Measurements from ENCODE around the gene CLCA1.

Gene CLCA1, protein sequence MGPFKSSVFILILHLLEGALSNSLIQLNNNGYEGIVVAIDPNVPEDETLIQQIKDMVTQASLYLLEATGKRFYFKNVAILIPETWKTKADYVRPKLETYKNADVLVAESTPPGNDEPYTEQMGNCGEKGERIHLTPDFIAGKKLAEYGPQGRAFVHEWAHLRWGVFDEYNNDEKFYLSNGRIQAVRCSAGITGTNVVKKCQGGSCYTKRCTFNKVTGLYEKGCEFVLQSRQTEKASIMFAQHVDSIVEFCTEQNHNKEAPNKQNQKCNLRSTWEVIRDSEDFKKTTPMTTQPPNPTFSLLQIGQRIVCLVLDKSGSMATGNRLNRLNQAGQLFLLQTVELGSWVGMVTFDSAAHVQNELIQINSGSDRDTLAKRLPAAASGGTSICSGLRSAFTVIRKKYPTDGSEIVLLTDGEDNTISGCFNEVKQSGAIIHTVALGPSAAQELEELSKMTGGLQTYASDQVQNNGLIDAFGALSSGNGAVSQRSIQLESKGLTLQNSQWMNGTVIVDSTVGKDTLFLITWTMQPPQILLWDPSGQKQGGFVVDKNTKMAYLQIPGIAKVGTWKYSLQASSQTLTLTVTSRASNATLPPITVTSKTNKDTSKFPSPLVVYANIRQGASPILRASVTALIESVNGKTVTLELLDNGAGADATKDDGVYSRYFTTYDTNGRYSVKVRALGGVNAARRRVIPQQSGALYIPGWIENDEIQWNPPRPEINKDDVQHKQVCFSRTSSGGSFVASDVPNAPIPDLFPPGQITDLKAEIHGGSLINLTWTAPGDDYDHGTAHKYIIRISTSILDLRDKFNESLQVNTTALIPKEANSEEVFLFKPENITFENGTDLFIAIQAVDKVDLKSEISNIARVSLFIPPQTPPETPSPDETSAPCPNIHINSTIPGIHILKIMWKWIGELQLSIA

DNA sequence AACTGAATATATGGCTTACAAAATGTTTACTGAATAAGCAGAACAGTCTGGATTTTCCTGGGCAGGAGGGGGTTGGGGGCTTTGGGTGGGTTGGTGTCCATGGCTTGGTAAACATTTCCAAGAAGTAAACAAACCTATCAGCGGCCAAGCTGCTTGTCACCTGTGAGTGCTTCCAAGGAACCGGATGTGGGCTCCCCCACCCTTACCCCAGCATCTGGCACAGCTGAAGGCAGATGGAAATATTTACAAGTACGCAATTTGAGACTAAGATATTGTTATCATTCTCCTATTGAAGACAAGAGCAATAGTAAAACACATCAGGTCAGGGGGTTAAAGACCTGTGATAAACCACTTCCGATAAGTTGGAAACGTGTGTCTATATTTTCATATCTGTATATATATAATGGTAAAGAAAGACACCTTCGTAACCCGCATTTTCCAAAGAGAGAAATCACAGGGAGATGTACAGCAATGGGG, at the start of gene CLCA1:
Gene CLCA1, plus strand, starts transcription at position 427 of the 477 bp plus-strand sequence. Its CDS starts 45 bp downstream, at position 472.
- no peak within 1 kb of the TSS for H3K4me3 Mint-ChIP-seq
- DNase-seq (ENCODE audit: low spot score), result no peak
- H3K9me3 Mint-ChIP-seq, result no peaks in the 10 kb centered on the region
- no peak within 1 kb of the TSS for H3K27ac Mint-ChIP-seq
- peaks cover 12% of the 10 kb centered on the region for H3K27me3 Mint-ChIP-seq (ENCODE audit: low read depth)
- H3K36me3 Mint-ChIP-seq (ENCODE audit: low read depth), result no peaks in the 10 kb centered on the region
- no peaks in the 10 kb centered on the region for H3K4me1 Mint-ChIP-seq (ENCODE audit: low read depth)

DNA sequence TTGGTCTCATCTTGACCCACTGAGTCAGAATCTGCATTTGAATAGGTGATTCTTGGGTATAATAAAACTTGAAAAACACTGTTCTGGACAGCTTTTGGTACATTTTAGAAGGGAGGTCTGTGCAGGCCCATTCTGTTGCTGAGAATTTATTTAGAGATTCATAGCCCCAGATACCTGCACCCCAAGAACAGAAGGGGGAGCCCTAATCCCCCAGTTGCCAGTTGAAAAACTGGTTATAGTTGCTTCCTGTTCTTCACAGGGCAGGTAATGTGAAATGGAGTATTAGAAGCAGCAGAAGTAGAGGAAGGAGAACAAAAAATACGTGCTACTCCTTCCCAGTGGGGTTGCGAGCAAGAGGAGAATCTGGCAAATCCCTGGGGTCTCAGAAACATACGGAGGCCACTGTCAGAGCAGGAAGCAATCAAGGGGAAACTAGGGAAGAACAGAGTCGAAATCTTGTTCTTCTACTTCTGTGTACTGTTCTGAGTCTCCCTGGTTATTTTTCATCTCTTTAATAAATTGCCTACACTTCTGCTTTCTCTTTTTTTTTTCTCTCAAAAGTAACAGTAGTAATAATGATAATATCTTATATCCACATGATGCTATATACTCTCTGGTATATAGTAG, 49.3 kb upstream of the CLCA1 start:
- Mint-ChIP-seq H3K9me3 (no peaks in the 10 kb centered on the region), H3K4me1 (ENCODE audit: low read depth) (peaks cover 2% of the 10 kb centered on the region), H3K27me3 (ENCODE audit: low read depth) (peaks cover 4% of the 10 kb centered on the region), H3K36me3 (ENCODE audit: low read depth) (no peaks in the 10 kb centered on the region), H3K4me3 (peak overlapping the region; percentile 58), H3K27ac (no peak overlapping the region)
- DNase-seq (ENCODE audit: low spot score), result no peak

GRCh38 chr1:86421601-86422280, 47.0 kb upstream of the CLCA1 start:
- Mint-ChIP-seq H3K4me1 (ENCODE audit: low read depth) (peaks cover 2% of the 10 kb centered on the region), H3K27ac (no peak overlapping the region), H3K36me3 (ENCODE audit: low read depth) (no peaks in the 10 kb centered on the region), H3K27me3 (ENCODE audit: low read depth) (peaks cover 19% of the 10 kb centered on the region), H3K9me3 (no peaks in the 10 kb centered on the region), H3K4me3 (no peak overlapping the region)
- DNase-seq (ENCODE audit: low spot score), result no peak

- DNase-seq (ENCODE audit: low spot score), result no peak
- Mint-ChIP-seq H3K27me3 (ENCODE audit: low read depth) (peaks cover 19% of the 10 kb centered on the region), H3K4me3 (no peak overlapping the region), H3K9me3 (no peaks in the 10 kb centered on the region), H3K36me3 (ENCODE audit: low read depth) (no peaks in the 10 kb centered on the region), H3K4me1 (ENCODE audit: low read depth) (peaks cover 2% of the 10 kb centered on the region), H3K27ac (no peak overlapping the region)
These were observed 45.3 kb upstream of the CLCA1 start for GRCh38 chr1:86423473-86423872.

- peaks cover 19% of the 10 kb centered on the region for H3K27me3 Mint-ChIP-seq (ENCODE audit: low read depth)
- peaks cover 2% of the 10 kb centered on the region for H3K4me1 Mint-ChIP-seq (ENCODE audit: low read depth)
- no peak within 1 kb of the TSS for H3K27ac Mint-ChIP-seq
- H3K4me3 Mint-ChIP-seq, result no peak within 1 kb of the TSS
- H3K36me3 Mint-ChIP-seq (ENCODE audit: low read depth), result no peaks in the 10 kb centered on the region
- no peaks in the 10 kb centered on the region for H3K9me3 Mint-ChIP-seq
- no peak for DNase-seq (ENCODE audit: low spot score)
These were observed 44.9 kb upstream of the CLCA1 start, which contains the start of gene CLCA2 for GRCh38 chr1:86423873-86424272. Gene CLCA2, plus strand, starts transcription at chr1:86424171. Its CDS starts 77 bp downstream, at chr1:86424248.

DNA sequence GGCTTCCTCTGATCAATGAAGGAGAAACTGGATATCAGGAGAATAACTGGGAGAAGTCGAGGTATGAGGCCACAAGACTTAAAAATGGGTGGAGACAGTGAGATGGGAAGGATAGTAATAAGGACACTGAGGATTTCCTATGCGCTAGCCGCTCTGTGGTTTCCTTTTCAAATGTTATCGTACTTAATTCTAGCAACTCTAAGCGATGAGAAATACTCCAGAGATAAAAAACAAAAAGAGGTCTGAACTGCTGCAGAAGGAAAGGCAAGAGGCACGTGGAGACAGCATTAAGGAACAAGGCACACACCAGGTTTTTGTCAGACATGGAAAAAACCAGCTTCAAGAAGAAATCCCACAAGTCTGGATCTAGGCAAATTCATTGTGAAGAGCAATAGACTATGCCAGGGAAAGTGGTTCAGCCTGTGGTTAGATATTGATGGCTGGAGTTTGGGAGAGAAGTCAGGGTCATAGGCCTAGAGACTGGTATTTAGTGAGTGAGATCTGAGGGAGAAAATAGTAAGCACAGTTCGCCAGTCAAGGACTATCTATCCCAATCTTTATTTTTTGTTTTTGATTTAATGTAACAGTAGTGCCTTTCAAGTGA, 39.5 kb upstream of the CLCA1 start:
- H3K4me3 Mint-ChIP-seq, result no peak overlapping the region
- peaks cover 24% of the 10 kb centered on the region for H3K27me3 Mint-ChIP-seq (ENCODE audit: low read depth)
- H3K4me1 Mint-ChIP-seq (ENCODE audit: low read depth), result no peaks in the 10 kb centered on the region
- no peaks in the 10 kb centered on the region for H3K36me3 Mint-ChIP-seq (ENCODE audit: low read depth)
- no peak for DNase-seq (ENCODE audit: low spot score)
- no peaks in the 10 kb centered on the region for H3K9me3 Mint-ChIP-seq
- no peak overlapping the region for H3K27ac Mint-ChIP-seq

DNA sequence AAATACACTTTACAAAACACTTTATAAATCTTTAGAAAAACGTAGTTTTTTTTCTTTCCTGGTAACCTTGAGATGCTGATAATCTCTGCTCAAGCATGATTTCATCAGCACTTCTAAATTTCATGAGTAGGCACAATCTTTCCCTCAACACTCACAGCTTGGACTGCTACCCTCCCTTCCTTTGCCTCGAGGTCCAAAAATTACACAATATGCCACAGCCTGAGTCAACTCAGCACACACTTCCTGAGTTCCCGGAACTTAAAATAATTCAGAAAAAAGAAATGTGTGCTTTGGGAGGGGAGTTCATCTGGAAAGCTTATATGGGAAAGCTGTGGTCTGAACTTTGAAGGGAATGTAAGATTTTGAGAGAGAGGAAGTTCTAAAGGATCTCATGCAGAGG, 38.9 kb upstream of the CLCA1 start:
- H3K36me3 Mint-ChIP-seq (ENCODE audit: low read depth), result no peaks in the 10 kb centered on the region
- peaks cover 26% of the 10 kb centered on the region for H3K27me3 Mint-ChIP-seq (ENCODE audit: low read depth)
- H3K4me3 Mint-ChIP-seq, result no peak overlapping the region
- no peaks in the 10 kb centered on the region for H3K4me1 Mint-ChIP-seq (ENCODE audit: low read depth)
- no peaks in the 10 kb centered on the region for H3K9me3 Mint-ChIP-seq
- H3K27ac Mint-ChIP-seq, result no peak overlapping the region
- no peak for DNase-seq (ENCODE audit: low spot score)

DNA sequence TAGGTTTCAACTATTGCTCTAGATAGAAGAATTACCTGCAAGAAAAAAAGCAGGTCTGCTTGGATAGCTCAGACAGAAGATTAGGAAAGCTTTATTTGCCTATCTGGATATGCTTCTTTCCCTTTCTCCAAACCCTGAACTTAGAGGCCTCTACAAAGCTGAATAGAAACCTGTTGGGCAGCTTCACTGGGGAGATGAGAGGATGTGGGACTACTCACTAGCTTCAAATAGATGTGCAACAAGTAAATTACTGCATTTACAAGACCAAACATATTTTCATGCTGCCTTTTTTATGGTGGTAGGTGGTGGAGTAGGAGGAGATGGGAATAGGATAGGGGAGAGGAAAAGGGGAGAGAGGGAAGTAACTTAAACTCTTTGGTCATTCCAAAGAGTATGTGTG, 38.4 kb upstream of the CLCA1 start:
- DNase-seq (ENCODE audit: low spot score), result no peak

GRCh38 chr1:86434059-86434458, 34.7 kb upstream of the CLCA1 start:
- Mint-ChIP-seq H3K9me3 (no peaks in the 10 kb centered on the region), H3K27ac (no peak overlapping the region), H3K4me1 (ENCODE audit: low read depth) (no peaks in the 10 kb centered on the region), H3K27me3 (ENCODE audit: low read depth) (peaks cover 22% of the 10 kb centered on the region), H3K36me3 (ENCODE audit: low read depth) (no peaks in the 10 kb centered on the region), H3K4me3 (no peak overlapping the region)
- no peak for DNase-seq (ENCODE audit: low spot score)

More for the DNA sequence above, 38.4 kb upstream of the CLCA1 start:
- Mint-ChIP-seq H3K27ac (no peak overlapping the region), H3K4me1 (ENCODE audit: low read depth) (no peaks in the 10 kb centered on the region), H3K9me3 (no peaks in the 10 kb centered on the region), H3K4me3 (no peak overlapping the region), H3K27me3 (ENCODE audit: low read depth) (peaks cover 25% of the 10 kb centered on the region), H3K36me3 (ENCODE audit: low read depth) (no peaks in the 10 kb centered on the region)

DNA sequence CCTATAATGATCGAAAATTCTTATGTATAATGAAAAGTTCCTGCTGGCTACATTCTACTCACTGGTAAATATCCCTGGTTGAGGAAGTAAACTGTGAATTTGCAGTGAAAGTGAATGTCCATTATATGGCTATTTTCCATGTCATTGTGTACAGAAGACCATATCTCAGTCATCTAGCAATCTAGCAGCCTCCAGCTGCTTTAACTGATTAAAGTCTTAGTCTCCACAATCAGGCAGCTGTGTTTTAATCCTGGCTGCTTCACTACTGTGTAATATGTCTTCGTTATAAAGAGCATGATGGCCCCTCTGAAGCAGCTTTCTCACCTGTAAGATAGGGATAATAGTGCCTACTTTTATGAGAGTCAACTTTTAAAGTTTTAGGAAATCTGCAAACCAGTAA, 33.4 kb upstream of the CLCA1 start:
- H3K4me3 Mint-ChIP-seq, result no peak overlapping the region
- no peak overlapping the region for H3K27ac Mint-ChIP-seq
- H3K9me3 Mint-ChIP-seq, result no peaks in the 10 kb centered on the region
- H3K27me3 Mint-ChIP-seq (ENCODE audit: low read depth), result peaks cover 22% of the 10 kb centered on the region
- no peaks in the 10 kb centered on the region for H3K4me1 Mint-ChIP-seq (ENCODE audit: low read depth)
- DNase-seq (ENCODE audit: low spot score), result no peak
- no peaks in the 10 kb centered on the region for H3K36me3 Mint-ChIP-seq (ENCODE audit: low read depth)

GRCh38 chr1:86436041-86436440, 32.7 kb upstream of the CLCA1 start:
- DNase-seq (ENCODE audit: low spot score), result no peak
- no peak overlapping the region for H3K4me3 Mint-ChIP-seq
- no peaks in the 10 kb centered on the region for H3K4me1 Mint-ChIP-seq (ENCODE audit: low read depth)
- no peak overlapping the region for H3K27ac Mint-ChIP-seq
- H3K27me3 Mint-ChIP-seq (ENCODE audit: low read depth), result peaks cover 22% of the 10 kb centered on the region
- no peaks in the 10 kb centered on the region for H3K36me3 Mint-ChIP-seq (ENCODE audit: low read depth)
- no peaks in the 10 kb centered on the region for H3K9me3 Mint-ChIP-seq

DNA sequence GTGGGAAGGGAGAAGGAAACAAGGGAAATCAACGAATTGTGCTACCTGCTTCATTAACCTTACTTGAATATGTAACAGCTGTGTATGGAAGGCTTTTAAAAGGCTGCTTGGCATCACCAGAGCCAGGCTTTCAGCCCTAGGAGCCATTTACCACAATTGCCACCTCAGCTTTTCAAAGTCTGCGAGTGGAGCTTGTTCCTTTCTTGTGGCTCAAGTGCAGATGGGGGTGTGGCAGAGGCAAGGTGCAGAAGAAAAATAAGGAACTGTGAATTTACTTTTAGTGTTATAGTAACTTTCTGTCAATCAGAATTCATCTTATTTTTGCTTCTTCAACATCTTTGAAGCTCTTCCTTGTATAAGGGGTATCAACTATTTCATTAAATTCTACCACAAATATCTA, 27.1 kb upstream of the CLCA1 start:
- Mint-ChIP-seq H3K4me3 (no peak overlapping the region), H3K4me1 (ENCODE audit: low read depth) (no peaks in the 10 kb centered on the region), H3K9me3 (no peaks in the 10 kb centered on the region), H3K36me3 (ENCODE audit: low read depth) (no peaks in the 10 kb centered on the region), H3K27ac (no peak overlapping the region), H3K27me3 (ENCODE audit: low read depth) (peaks cover 5% of the 10 kb centered on the region)
- no peak for DNase-seq (ENCODE audit: low spot score)

GRCh38 chr1:86441997-86442396, 26.7 kb upstream of the CLCA1 start:
- Mint-ChIP-seq H3K4me1 (ENCODE audit: low read depth) (no peaks in the 10 kb centered on the region), H3K4me3 (no peak overlapping the region), H3K9me3 (no peaks in the 10 kb centered on the region), H3K27ac (no peak overlapping the region), H3K36me3 (ENCODE audit: low read depth) (no peaks in the 10 kb centered on the region), H3K27me3 (ENCODE audit: low read depth) (peaks cover 5% of the 10 kb centered on the region)
- DNase-seq (ENCODE audit: low spot score), result no peak

Measured in T-helper 2 cell treated with Interferon-gamma antibody and Interleukin-4, amounts not matched to agents 5 μg/mL and 100 μg/mL, for 36 hours (primary cell).